Stimulated activated CD4-positive, alpha-beta T cell treated with anti-CD3 and anti-CD28 coated beads, Interleukin-2, amount 100 ng/mL, for 24 hours (primary cell): Measurements from ENCODE around the gene DNAH17.

ENCODE experiments used
- DNase-seq, 2 donors: peaks; one replicate each; pipeline ENCODE4 v3.0.0-alpha.2; 2020

The DNAH17 gene

DNA sequence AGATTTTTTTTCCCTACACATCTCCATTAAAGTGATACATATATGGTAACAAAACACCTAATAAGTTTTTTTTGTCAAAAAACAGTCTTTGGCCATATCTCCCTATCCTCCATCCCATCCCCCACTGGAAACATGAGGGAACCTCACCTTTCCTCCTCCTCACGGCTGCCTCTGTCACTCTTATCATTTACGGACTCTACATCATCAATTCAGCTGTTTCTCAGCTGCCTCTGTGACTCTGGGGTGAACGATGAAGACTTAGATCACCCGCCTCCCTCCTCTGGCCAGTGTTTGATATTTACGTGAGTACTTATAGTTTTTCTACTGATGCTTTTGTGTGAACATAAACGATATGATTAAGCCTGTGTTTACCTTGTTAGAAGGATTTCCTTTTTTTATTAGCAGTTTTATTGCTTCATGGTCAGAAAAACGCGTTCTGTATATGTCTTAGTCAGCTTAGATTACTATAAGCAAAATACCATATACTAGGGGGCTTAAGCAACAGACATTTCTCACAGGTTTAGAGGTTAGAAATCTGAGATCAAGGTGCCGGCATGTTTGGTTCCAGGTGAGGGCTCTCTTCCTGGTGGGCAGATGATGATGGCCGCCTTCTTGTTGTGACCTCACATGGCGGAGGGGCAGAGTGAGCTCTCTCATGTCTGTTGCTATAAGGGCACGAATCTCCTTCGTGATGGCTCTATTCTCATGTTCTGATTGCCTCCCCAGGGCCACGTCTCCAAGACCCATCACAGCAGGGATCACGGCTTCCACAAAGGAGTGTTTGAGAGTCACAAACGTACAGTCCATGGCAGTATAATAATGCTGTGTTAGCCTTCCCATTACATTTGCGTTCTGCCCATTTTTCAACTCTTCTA lies 32.1 kb downstream of the DNAH17 start:
- no peak for DNase-seq

DNA sequence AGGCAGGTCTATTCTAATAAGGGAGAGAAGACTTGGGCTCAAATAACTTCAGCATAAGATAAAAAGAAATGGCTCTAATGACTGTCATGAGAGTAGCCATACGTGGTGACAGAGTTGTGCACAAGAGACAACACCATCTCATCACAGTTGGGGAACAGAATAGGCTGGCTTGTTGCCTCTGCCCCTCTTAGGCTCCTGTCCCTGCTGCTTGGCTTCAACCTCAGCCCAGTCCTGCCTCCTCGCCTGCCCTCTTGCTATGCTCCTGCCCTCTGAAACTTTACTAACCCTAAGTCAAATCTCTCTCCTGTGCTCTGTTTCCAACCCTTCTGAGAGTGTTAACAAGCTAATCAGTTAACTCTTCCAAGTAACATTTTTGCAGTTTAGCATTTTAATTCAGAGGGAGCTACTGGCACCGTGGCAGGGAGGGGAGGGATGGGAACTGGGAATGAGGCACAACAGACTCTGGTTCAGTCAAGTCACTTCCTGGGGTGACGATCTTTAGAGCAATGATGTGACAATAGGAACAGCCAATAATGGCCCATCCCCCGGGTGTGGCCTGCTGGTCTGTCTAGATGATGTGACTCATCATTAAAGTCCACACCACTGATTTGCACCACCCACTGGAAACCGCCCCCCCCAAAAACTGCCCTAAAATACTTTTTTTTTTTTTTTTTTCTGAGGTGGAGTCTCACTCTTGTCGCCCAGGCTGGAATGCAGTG lies 35.5 kb downstream of the DNAH17 start:
- no peak for DNase-seq

DNA sequence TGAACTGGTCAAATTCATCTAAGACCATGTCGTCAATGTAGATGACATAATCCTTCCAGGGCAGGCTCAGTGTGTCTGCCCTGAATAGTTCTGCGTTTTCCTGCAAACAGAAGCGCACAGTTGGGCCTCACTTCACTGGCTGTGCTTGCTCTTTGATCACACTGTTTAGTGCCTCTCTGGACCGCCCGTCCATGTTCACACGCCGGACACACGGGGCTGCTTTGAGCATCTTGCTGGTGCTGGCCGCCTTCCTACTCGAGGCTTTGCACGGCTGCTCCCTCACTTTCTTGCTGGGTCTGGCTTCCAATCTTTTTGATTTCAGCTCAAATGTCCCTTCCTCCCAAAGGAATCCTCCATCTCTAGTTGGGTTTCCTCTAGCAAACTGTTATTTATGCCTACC lies 37.4 kb downstream of the DNAH17 start:
- no peak for DNase-seq

GRCh38 chr17:78538033-78538776 lies 39.0 kb downstream of the DNAH17 start:
- peak in 1 of 2 donors; percentile 34 for DNase-seq

- DNase-seq: no peak
Measured at GRCh38 chr17:78537217-78537860, 39.9 kb downstream of the DNAH17 start.

DNA sequence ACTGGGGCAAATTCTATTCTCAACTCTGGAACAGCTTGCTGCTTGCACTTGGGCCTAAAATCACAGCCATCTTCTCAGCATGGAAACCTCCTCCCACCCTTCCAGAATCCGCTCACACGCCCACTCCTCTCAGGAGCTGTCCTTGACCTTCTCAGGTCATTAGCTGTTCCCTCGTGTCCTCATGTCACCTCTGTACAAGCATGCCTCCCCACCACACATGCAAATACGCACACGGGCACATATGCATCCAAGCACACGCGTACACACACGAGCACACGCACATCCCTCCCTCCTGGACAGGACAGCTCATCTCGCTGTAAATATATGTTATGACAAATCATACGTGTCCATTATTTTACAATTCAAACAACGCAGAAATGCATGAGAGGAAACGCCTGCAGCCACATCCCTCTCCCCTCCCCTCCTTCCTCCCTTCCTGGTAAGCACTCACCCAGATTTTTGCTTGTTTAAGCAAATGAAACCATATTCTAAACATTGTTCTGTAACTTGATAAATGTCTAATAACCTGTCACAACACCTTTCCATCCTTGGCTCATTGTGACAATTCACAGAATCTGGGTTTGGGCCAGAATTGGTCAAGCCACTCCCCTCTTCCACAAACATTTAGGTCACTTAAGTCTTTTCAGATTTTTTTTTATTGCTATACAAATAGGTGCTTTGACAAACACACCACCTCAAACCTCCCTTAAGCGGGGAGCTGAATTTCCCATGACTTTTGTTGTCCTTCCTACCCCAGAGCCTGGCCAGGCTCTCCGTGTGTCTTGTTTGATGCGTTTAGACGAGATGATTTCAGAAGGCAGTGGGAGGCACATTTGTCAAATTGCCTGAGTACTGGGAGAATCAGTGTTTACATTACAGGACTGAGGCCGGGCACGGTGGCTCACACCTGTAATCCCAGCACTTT lies 41.7 kb downstream of the DNAH17 start:
- DNase-seq: no peak

DNA sequence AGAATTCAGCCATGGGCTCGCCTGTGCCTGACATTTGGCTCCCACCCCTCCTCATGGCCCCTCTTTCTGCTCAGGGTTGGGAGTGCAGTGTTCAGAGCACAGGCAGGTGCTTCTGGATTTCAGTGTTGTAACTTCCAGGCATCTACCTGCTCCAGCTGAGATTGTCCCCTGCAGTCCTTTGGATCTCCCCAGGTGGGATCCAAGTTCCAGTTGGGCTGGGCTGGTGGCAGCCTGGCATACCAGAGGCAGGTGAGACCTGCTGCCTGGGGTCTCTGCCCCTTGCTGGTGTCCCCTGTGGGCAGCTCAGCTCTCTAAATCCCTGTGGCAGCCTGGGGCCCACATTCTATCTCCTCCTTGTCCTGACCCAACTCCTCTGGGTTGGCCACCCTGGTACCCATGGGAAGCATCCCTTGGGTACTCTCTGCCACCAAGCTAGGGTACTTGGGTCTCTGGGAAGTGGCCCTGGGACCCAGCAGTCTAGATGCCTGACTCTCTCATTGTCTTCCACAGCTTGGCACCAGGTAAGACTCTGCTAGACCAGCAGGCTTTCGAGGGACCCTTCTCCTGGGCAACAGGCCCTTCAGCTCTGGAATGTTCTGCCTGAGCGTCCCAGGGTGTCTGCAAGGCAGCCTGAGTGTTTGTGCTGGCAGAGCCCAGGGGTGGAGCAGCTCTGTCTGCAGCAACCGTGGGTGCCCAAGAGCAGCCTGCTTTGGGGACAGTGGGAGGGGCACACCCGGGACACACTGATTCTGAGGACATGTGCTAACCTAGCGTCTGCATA lies 42.5 kb downstream of the DNAH17 start:
- no peak for DNase-seq

GRCh38 chr17:78532922-78533640 lies 44.1 kb downstream of the DNAH17 start:
- DNase-seq: peak in 1 of 2 donors; percentile 29

DNA sequence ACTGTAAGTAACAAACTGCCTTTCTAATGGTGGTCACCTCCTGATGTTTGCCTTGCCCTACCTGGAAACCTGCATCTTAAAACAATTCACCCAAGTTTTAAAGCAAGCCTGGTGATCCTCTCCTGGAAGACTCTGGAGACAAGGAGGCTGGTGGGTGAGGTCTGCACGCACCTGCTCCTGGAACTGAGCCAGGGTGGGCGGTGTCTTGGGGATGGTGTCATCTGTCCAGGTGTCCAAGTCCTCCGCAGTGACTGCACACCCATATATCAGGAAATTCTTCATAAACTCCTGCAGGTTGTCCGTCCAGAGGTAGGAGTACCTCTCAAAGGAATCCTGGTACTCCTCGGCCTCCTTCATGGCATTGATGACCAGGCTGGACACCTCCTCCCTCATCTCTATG lies 44.9 kb downstream of the DNAH17 start:
- no peak for DNase-seq

GRCh38 chr17:78530675-78531074 lies 46.5 kb downstream of the DNAH17 start:
- DNase-seq: no peak

DNA sequence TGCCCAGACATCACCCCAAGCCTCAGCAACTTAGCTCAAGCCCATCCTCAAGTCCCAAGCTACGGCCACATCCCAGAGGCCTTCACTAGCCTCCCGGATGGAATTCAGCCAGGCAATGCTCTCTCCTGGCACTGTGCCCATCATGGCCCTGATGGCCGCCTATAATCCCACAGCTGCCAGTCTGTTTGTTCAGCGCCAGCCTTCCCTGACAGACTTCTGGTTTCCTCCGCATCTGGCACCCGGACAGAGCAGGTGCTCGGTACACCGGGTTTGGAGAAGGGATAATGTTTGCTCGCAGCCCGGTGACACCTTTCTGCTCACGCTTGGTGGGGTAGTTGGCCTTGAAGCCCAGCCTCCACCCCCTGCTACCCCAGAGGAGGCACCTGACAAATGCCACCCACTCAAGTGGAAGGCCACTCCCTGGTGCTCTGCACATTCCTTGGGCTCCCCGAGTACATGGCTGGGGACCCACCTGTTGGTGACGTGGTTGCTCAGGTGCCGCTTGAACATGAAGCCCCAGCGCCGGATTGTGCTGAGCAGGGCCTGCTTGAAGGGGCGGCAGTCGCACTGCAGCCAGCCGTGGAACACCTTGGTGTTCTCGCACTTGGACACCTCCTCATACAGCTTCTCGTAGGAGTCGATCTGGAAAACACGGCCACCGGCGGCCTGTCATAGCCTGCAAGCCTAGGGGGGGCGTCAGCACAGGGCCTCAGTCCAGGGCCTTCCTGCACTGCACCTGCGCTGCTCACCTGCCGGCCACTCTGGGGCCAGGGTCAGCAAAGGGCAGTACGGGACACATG lies 47.1 kb downstream of the DNAH17 start:
- DNase-seq: no peak

DNA sequence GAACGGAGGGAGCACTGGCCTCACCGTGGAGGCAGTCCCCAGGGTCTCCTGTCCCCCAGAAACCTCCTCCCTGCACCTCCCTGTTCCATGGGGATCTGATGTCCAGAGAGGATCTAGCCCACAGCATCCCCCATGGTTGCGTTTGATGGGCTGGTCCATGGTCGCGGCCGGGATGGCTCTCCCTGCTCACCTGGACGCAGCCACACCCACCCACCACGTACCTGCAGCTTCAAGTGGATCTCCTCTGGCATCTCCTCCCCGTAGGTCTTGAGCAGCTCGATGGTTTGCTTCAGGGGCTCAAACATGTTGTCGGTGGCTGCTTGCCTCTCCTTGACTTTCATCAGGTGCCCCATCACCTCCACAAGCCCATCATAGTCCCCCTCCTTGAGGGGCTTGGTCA lies 47.9 kb downstream of the DNAH17 start:
- DNase-seq: no peak

DNA sequence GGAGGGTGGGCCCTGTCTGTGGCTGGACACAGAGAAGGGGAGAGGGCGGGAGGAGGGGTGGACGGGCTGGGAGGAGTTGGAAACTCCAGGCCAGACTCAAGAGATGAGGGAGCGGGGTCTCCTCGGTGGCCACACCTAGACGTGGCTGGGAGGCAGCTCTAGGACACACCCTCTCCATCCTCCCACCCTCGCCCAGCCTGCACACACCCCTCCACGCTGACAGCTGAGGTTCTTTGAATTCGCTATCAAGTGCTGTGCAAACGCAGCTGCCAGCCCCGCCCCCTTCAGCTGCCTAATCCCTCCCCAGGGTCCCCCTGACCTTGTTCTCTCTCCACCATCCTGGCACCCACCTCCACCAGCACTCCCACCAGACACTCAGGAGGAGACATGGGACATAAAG lies 48.7 kb downstream of the DNAH17 start:
- DNase-seq: no peak

GRCh38 chr17:78527345-78527744 lies 49.9 kb downstream of the DNAH17 start:
- no peak for DNase-seq

- DNase-seq: no peak
Measured at GRCh38 chr17:78526231-78527025, 50.8 kb downstream of the DNAH17 start.

DNA sequence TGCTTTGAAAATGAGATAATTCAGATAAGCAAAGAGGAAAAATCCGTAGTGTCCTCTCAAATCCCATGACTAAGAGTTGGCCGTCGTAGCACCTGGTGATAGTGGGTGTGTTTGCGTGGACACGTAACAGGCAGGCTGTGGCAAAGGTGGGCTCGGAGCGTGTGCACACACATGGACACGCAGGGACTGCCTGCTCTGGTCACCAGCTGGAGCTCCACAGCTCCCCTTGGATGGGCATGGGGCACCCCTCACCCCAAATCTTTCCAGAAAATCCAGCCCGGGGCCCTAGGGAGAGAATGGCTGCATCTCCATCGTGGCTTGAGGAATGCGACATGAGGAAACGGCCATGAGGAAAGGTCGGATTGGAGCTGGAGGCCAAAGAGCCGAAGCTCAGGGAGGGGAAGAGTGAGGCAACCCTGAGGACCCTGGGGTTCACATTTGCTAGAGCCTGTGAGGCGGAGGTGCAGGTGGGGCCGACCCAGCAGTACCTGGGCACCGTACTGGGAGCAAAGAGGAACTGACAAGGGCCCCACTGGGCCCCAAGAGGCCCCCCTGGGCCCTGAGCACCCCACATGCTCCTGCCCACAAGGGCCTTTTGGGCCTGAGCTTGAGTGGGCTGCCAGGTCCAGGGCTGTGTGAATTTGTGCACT lies 51.6 kb downstream of the DNAH17 start:
- no peak for DNase-seq

DNA sequence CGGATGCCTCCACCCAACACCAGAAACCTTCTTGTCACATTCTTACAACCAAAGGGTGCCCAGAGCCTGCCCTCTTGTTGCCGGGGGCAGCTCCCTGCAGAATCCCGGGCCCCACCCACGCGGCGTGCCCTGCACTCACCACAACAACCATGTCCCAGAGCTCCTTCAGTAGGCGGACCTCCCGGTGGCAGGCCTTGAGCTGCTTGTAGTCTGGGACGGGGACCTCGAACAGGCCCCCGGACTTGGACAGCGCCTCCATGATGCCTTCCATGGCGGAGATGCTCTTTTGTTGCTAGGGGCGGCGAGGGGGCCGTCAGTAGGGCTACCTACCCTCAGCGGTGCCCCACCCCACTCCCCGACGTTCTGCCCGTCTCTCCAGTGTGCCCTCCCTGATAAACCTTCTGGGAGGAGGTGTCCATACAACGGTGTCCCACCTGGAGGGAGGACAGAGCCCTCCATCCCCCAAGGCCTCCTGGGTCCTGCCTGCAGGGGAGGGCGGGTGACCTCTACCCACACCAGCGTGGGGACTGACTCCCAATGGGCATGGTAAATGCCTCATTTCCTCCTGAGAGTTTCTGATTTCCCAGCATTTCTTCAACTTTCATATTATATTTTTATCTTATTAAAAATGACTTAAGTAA lies 52.2 kb downstream of the DNAH17 start:
- no peak for DNase-seq
